HG03432 (cell line): ENCODE results near the gene RAB6B.

Source experiments
- ATAC-seq: cut with Tn5 transposase; IDR thresholded peaks from one replicate; pipeline ENCODE4 v1.9.1; 2021; ENCODE audit warnings: mild to moderate bottlenecking, moderate library complexity; ENCODE audit not compliant: unreplicated experiment

RAB6B gene

GRCh38 chr3:133896002-133896761, 500 bp upstream of the RAB6B start:
- ATAC-seq, result peak; percentile 6

GRCh38 chr3:133894353-133895207, 1.1 kb downstream of the RAB6B start:
- no peak for ATAC-seq

GRCh38 chr3:133893683-133894352, 1.9 kb downstream of the RAB6B start:
- ATAC-seq, result no peak

- no peak for ATAC-seq
These were observed 3.0 kb downstream of the RAB6B start for GRCh38 chr3:133892541-133893231.

GRCh38 chr3:133891662-133892378, 3.9 kb downstream of the RAB6B start:
- no peak for ATAC-seq

GRCh38 chr3:133890972-133891644, 4.6 kb downstream of the RAB6B start:
- no peak for ATAC-seq

- ATAC-seq, result no peak
These were observed 5.6 kb downstream of the RAB6B start for GRCh38 chr3:133890037-133890436.

- ATAC-seq, result no peak
These were observed 6.8 kb downstream of the RAB6B start for GRCh38 chr3:133888726-133889340.

- no peak for ATAC-seq
These were observed 7.6 kb downstream of the RAB6B start for GRCh38 chr3:133887803-133888703.

- no peak for ATAC-seq
These were observed 8.4 kb downstream of the RAB6B start for GRCh38 chr3:133887074-133887802.

GRCh38 chr3:133886031-133886722, 9.5 kb downstream of the RAB6B start:
- no peak for ATAC-seq

GRCh38 chr3:133884887-133885711, 10.6 kb downstream of the RAB6B start:
- ATAC-seq, result no peak

- ATAC-seq, result no peak
These were observed 11.4 kb downstream of the RAB6B start for GRCh38 chr3:133884054-133884886.

GRCh38 chr3:133883641-133884040, 12.0 kb downstream of the RAB6B start:
- no peak for ATAC-seq

- no peak for ATAC-seq
These were observed 12.6 kb downstream of the RAB6B start for GRCh38 chr3:133882986-133883586.
